GM12878 (cell line): ENCODE measurements around the gene IGFBP1. TPM values are rescaled to one million over a fixed set of nuclear protein-coding genes. Genes with fewer than 3 reads are reported as not detected.

Experiments used
- ATAC-seq: fragments of 200-7000 bp; cut with Tn5 transposase; 3 replicates; pipeline ENCODE4 v1.9.1; 2020; ENCODE audit warnings: mild to moderate bottlenecking, moderate library complexity
- BruUV-seq: library from RNA; stranded (reverse); fragments of 400-500 nt; replicated peaks from 2 replicates; lab custom pipeline; 2021; lab: Mats Ljungman, UMichigan
- CTCF ChIA-PET: fragments of 300-600 bp; sonication (Branson Sonifier 250); formaldehyde crosslinking; extraction: SDS; loops from one replicate; lab custom pipeline; 2021; ENCODE audit warnings: inconsistent platforms; lab: Yijun Ruan, JAX
- POLR2A ChIA-PET: fragments of 350-600 bp; formaldehyde crosslinking; extraction: SDS; loops from one replicate; lab custom pipeline; 2021; ENCODE audit warnings: inconsistent platforms; lab: Charles Lee
- RAD21 ChIA-PET: fragments of 300-600 bp; sonication (Branson Sonifier 250); formaldehyde crosslinking; loops from one replicate; lab custom pipeline; 2023; ENCODE audit warnings: antibody characterized with exemption; ENCODE audit not compliant: unreplicated experiment; lab: Charles Lee
- SMC1A ChIA-PET: fragments of 300-600 bp; sonication (Branson Sonifier 250); formaldehyde crosslinking; loops from one replicate; lab custom pipeline; 2023; ENCODE audit not compliant: unreplicated experiment, uncharacterized antibody; lab: Charles Lee
- DNase-seq: peaks from one replicate; pipeline ENCODE4 v3.0.0-alpha.2; 2011; ENCODE audit warnings: low read depth, low spot score
- FAIRE-seq: peaks from 3 replicates; lab custom pipeline; 2011; peaks lifted over from hg19 to GRCh38; lab: Jason Lieb, UNC
- H2AFZ ChIP-seq: 2 replicates; pipeline ENCODE4 v1.6.0; 2011; ENCODE audit warnings: low read depth, low read length, control low read depth; ENCODE audit not compliant: control insufficient read depth
- H3K27ac ChIP-seq: 2 replicates; pipeline ENCODE4 v1.5.1; 2011; ENCODE audit warnings: control low read depth; ENCODE audit not compliant: control insufficient read depth, insufficient read depth
- H3K27me3 ChIP-seq, 2 experiments: replicated peaks in 1 of 2; 2 replicates each; pipeline versions ENCODE4 v1.6.0 to v1.6.1; 2011; ENCODE audit warnings: low read length in 1 of 2; ENCODE audit not compliant: control insufficient read depth in 2 of 2, insufficient read depth in 2 of 2
- H3K36me3 ChIP-seq, 2 experiments: 2 replicates each; pipeline ENCODE4 v1.5.1; 2011; ENCODE audit warnings: low read length in 1 of 2; ENCODE audit not compliant: control insufficient read depth in 2 of 2, insufficient read depth in 2 of 2
- H3K4me1 ChIP-seq: 2 replicates; pipeline ENCODE4 v1.6.1; 2011; ENCODE audit warnings: mild to moderate bottlenecking, low read length, moderate library complexity, mixed read lengths; ENCODE audit not compliant: control insufficient read depth, insufficient read depth
- H3K4me2 ChIP-seq: 2 replicates; pipeline ENCODE4 v1.6.0; 2011; ENCODE audit warnings: control low read depth; ENCODE audit not compliant: control insufficient read depth, insufficient read depth
- H3K4me3 ChIP-seq: fragments of 200-600 bp; sonication (generic); 2 replicates; pipeline ENCODE4 v1.5.1; 2016
- H3K79me2 ChIP-seq: 2 replicates; pipeline ENCODE4 v1.6.0; 2011; ENCODE audit warnings: low read length; ENCODE audit not compliant: control insufficient read depth, insufficient read depth
- H3K9ac ChIP-seq: 2 replicates; pipeline ENCODE4 v1.8.0; 2011; ENCODE audit warnings: low read length, control low read depth, mixed read lengths; ENCODE audit not compliant: control insufficient read depth, insufficient read depth
- H3K9me3 ChIP-seq: replicated peaks from 3 replicates; pipeline ENCODE4 v1.5.1; 2011; ENCODE audit warnings: mild to moderate bottlenecking, low read length; ENCODE audit not compliant: control insufficient read depth, insufficient read depth
- H4K20me1 ChIP-seq: 2 replicates; pipeline ENCODE4 v1.6.0; 2011; ENCODE audit not compliant: control insufficient read depth, insufficient read depth
- CBFB ChIP-seq: IDR thresholded peaks from 2 replicates; pipeline ENCODE4 v1.6.1; 2016; ENCODE audit warnings: antibody characterized with exemption, low read depth
- ETV6 ChIP-seq, 2 experiments: fragments of 450-650 bp in 1 of 2; IDR thresholded peaks in 1 of 2; conservative IDR thresholded peaks in 1 of 2; 2 replicates each; pipeline ENCODE4 v1.6.1; 2014; ENCODE audit warnings: antibody characterized with exemption in 1 of 2, borderline replicate concordance in 1 of 2, low read depth in 1 of 2, mild to moderate bottlenecking in 1 of 2, moderate library complexity in 1 of 2
- HCFC1 ChIP-seq: fragments of 150-350 bp; IDR thresholded peaks from 2 replicates; pipeline ENCODE4 v1.6.1; 2014; ENCODE audit warnings: low read length
- IKZF1 ChIP-seq: fragments of 450-650 bp; conservative IDR thresholded peaks from 2 replicates; pipeline ENCODE4 v1.6.1; 2017; ENCODE audit warnings: antibody characterized with exemption, mild to moderate bottlenecking
- IKZF2 ChIP-seq, 2 experiments: fragments of 450-650 bp; IDR thresholded peaks; 2 replicates each; pipeline ENCODE4 v1.6.1; 2017; ENCODE audit warnings: mild to moderate bottlenecking in 2 of 2, moderate library complexity in 2 of 2
- NBN ChIP-seq: fragments of 450-650 bp; IDR thresholded peaks from 2 replicates; pipeline ENCODE4 v1.6.1; 2016
- PAX5 ChIP-seq: IDR thresholded peaks from 2 replicates; pipeline ENCODE4 v1.6.1; 2011; ENCODE audit warnings: low read depth, low read length, borderline replicate concordance
- PML ChIP-seq: IDR thresholded peaks from 2 replicates; pipeline ENCODE4 v1.6.1; 2012; ENCODE audit warnings: low read length, inconsistent platforms
- SIN3A ChIP-seq: IDR thresholded peaks from 2 replicates; pipeline ENCODE4 v1.6.1; 2012; ENCODE audit warnings: low read depth, low read length, improper control_type of control experiment
- TBL1XR1 ChIP-seq: IDR thresholded peaks from 2 replicates; pipeline ENCODE4 v1.6.1; 2012; ENCODE audit warnings: low read depth, low read length, improper control_type of control experiment
- ZNF384 ChIP-seq: IDR thresholded peaks from 2 replicates; pipeline ENCODE4 v1.6.1; 2012; ENCODE audit warnings: low read depth, mild to moderate bottlenecking, low read length, improper control_type of control experiment, borderline replicate concordance
- ZSCAN29 ChIP-seq: fragments of 450-650 bp; IDR thresholded peaks from 2 replicates; pipeline ENCODE4 v1.6.1; 2017; ENCODE audit warnings: mild to moderate bottlenecking, moderate library complexity
- WGBS: methylation state at CpG from one replicate; pipeline ENCODE4 v1.1.6; 2016; ENCODE audit warnings: low lambda C conversion rate; ENCODE audit not compliant: insufficient replicate concordance, insufficient coverage; ENCODE audit errors: missing lambda C conversion rate; 5-methylcytosine and 5-hydroxymethylcytosine counted together
- in situ Hi-C: fragments of 300-500 bp; cut with MboI; formaldehyde crosslinking; loops from 9 replicates; pipeline ENCODE4 v1.14.3; 2018; ENCODE audit warnings: mixed read lengths
- intact Hi-C: fragments of 100-400 bp; cut with micrococcal nuclease; formaldehyde crosslinking; loops from one replicate; pipeline ENCODE4 v1.14.2; 2022; ENCODE audit not compliant: unreplicated experiment
- polyA plus RNA-seq, 11 experiments: library from polyadenylated mRNA; depleted of rRNA in 4 of 11; unstranded in 6 of 11; stranded (reverse) in 5 of 11; fragments of >200 nt; fragmentation: Nextera tagmentation in 4 of 11; fragmentation: Illumina TruSeq in 1 of 11; extraction: Ambion mirVana in 4 of 11; extraction: Trizol in 1 of 11; gene quantifications; 1 replicate in 1 of 11; 2 replicates in 10 of 11; pipeline versions ENCODE4 v1.2.1 to v1.2.3, GENCODE V29; 2011 to 2016; ENCODE audit warnings: inconsistent platforms in 2 of 11, missing spikeins in 2 of 11, low read depth in 1 of 11
- total RNA-seq, 4 experiments: library from RNA; depleted of rRNA in 3 of 4; stranded (reverse); fragments of >200 nt in 3 of 4; fragmentation: Illumina TruSeq in 1 of 4; extraction: Trizol in 1 of 4; gene quantifications; 2 replicates each; pipeline versions ENCODE4 v1.2.1 to v1.2.3, GENCODE V29; 2013 to 2021
- TF ChIP-seq, protein P1 (sequence below): fragments of 450-650 bp; IDR thresholded peaks from 2 replicates; pipeline ENCODE4 v1.6.1; 2017; ENCODE audit warnings: mild to moderate bottlenecking, low read depth, inconsistent platforms; ENCODE audit not compliant: poor library complexity, severe bottlenecking
- TF ChIP-seq, protein P2 (sequence below): fragments of 150-350 bp; IDR thresholded peaks from 2 replicates; pipeline ENCODE4 v1.6.1; 2014; ENCODE audit warnings: mild to moderate bottlenecking, low read depth, low read length

Gene IGFBP1
- total and polyA plus RNA-seq, 10 of the 15 experiments (the other 5 are each of a cell fraction or from before 2014, with no cell fraction given) = 0.13 TPM; not detected in 9

DNA sequence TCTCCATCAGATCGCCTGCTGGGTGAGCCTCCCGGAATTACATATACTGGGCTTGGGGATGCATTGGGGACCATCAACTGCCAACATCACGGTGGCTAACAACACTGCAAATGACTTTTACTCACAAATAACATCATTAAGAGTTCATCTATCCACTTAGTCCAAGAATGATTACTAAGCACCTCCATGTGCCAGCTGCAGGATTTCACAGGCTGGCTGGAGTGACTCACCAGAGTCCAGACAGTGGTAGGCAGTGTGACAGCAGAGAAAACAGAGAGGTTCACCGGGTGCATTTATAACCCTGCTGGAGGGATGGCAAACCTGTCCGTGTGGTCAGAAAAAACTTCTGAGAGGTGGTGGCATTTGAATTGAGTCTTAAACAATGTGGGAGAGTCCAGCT is 36.0 kb downstream of the IGFBP1 start:
- CTCF ChIA-PET = interaction anchor here (1.0 to 9.6 kb wide), 15 partner anchors 11 to 1330 kb away, joined by 3 to 127 read pairs (median 17); no protein-coding TSS in a partner anchor
- DNase-seq (no peak), ATAC-seq (no peak), FAIRE-seq (no peak)
- no peak overlapping the region for H3K4me2 ChIP-seq
- intact Hi-C loops (loop anchor here (5.0 to 10.0 kb wide), 4 partner anchors 133 to 741 kb away; no protein-coding TSS in a partner anchor), in situ Hi-C loops (no loop called here)
- RAD21 ChIA-PET = interaction anchor here (2.3 to 3.8 kb wide), 7 partner anchors 61 to 1329 kb away, joined by 8 to 97 read pairs (median 19); no protein-coding TSS in a partner anchor
- POLR2A ChIA-PET = no interaction called here
- 11% methylated on average over 5 of the region's 5 CpGs for WGBS
- no peak overlapping the region for H3K27ac ChIP-seq
- no peak overlapping the region for H2AFZ ChIP-seq
- TF ChIP-seq PML = no peak
- TF ChIP-seq IKZF2 (IDR thresholded peaks at IDR 0.05) = no peak
- no peak for TF ChIP-seq SIN3A
- peaks cover 2% of the 10 kb centered on the region; the same call in 1 of the 2 replicates for H4K20me1 ChIP-seq
- peaks cover 0 to 3% of the 10 kb centered on the region in 2 experiments; a peak in 2 of 4 replicates for H3K27me3 ChIP-seq
- H3K9ac ChIP-seq = no peak overlapping the region
- no peaks in the 10 kb centered on the region for H3K36me3 ChIP-seq
- H3K4me3 ChIP-seq = no peak overlapping the region
- SMC1A ChIA-PET = interaction anchor here (0.5 to 6.4 kb wide), 12 partner anchors 40 to 1177 kb away, joined by 3 to 130 read pairs (median 6); no protein-coding TSS in a partner anchor
- H3K79me2 ChIP-seq = no peaks in the 10 kb centered on the region
- H3K4me1 ChIP-seq = no peaks in the 10 kb centered on the region
- BruUV-seq = no TSS peak
- H3K9me3 ChIP-seq = no peaks in the 10 kb centered on the region

DNA sequence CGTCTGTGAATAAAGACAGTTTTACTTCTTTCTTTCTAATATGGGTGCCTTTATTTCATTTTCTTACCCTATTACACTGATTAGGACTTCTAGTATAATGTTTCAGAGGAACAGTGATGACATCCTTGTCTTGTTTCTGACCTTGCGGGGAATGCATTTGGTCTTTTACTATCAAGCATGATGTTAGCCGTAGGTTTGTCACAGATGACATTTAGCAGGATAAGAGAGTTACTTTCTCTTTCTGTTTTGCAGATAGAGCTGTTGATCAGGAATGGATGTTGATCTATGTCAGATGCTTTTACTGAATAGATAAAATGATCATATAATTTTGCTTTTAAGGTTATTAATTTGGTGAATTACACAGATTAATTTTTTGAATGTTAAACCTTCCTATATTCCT is 39.4 kb downstream of the IGFBP1 start:
- ChIA-PET SMC1A (no interaction called here), RAD21 (no interaction called here), CTCF (no interaction called here), POLR2A (no interaction called here)
- ATAC-seq (no peak), DNase-seq (no peak), FAIRE-seq (no peak)
- H3K4me1 ChIP-seq = no peaks in the 10 kb centered on the region
- BruUV-seq = no TSS peak
- H3K4me3 ChIP-seq = no peak overlapping the region
- H3K9me3 ChIP-seq = no peaks in the 10 kb centered on the region
- intact Hi-C loops (loop anchor here (10.0 kb wide), 1 partner anchor 737 kb away; no protein-coding TSS in a partner anchor), in situ Hi-C loops (no loop called here)
- no peaks in the 10 kb centered on the region; a peak in 1 of 4 replicates for H3K27me3 ChIP-seq
- no peak overlapping the region for H3K27ac ChIP-seq
- H3K9ac ChIP-seq = no peak overlapping the region
- no peaks in the 10 kb centered on the region for H3K36me3 ChIP-seq
- H3K79me2 ChIP-seq = no peaks in the 10 kb centered on the region
- no peak overlapping the region; the same call in 1 of the 2 replicates for H2AFZ ChIP-seq
- H4K20me1 ChIP-seq = peaks cover 2% of the 10 kb centered on the region; the same call in 1 of the 2 replicates
- 80% methylated on average over 3 of the region's 3 CpGs for WGBS
- no peak overlapping the region for H3K4me2 ChIP-seq
- TF ChIP-seq ZNF384 (no peak), NBN (no peak), ETV6 (conservative IDR thresholded peaks at IDR 0.05 in 1 of 2, IDR thresholded peaks at IDR 0.05 in 1 of 2; ENCODE audit: borderline replicate concordance in 1 of 2, low read depth in 1 of 2) (no peak), IKZF1 (no peak), ZSCAN29 (no peak), CBFB (no peak), TBL1XR1 (no peak), PAX5 (no peak), PML (no peak), HCFC1 (no peak)
- TF ChIP-seq, protein P1, sequence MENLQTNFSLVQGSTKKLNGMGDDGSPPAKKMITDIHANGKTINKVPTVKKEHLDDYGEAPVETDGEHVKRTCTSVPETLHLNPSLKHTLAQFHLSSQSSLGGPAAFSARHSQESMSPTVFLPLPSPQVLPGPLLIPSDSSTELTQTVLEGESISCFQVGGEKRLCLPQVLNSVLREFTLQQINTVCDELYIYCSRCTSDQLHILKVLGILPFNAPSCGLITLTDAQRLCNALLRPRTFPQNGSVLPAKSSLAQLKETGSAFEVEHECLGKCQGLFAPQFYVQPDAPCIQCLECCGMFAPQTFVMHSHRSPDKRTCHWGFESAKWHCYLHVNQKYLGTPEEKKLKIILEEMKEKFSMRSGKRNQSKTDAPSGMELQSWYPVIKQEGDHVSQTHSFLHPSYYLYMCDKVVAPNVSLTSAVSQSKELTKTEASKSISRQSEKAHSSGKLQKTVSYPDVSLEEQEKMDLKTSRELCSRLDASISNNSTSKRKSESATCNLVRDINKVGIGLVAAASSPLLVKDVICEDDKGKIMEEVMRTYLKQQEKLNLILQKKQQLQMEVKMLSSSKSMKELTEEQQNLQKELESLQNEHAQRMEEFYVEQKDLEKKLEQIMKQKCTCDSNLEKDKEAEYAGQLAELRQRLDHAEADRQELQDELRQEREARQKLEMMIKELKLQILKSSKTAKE = no peak
- TF ChIP-seq, protein P2, sequence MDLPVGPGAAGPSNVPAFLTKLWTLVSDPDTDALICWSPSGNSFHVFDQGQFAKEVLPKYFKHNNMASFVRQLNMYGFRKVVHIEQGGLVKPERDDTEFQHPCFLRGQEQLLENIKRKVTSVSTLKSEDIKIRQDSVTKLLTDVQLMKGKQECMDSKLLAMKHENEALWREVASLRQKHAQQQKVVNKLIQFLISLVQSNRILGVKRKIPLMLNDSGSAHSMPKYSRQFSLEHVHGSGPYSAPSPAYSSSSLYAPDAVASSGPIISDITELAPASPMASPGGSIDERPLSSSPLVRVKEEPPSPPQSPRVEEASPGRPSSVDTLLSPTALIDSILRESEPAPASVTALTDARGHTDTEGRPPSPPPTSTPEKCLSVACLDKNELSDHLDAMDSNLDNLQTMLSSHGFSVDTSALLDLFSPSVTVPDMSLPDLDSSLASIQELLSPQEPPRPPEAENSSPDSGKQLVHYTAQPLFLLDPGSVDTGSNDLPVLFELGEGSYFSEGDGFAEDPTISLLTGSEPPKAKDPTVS = no peak
